ENCODE data around the gene CRAMP1. TPM values are rescaled to one million over a fixed set of nuclear protein-coding genes. Genes with fewer than 3 reads are reported as not detected.

CRAMP1 gene
- total RNA-seq, 1 experiment from 2014 or later: 28.8 TPM

DNA sequence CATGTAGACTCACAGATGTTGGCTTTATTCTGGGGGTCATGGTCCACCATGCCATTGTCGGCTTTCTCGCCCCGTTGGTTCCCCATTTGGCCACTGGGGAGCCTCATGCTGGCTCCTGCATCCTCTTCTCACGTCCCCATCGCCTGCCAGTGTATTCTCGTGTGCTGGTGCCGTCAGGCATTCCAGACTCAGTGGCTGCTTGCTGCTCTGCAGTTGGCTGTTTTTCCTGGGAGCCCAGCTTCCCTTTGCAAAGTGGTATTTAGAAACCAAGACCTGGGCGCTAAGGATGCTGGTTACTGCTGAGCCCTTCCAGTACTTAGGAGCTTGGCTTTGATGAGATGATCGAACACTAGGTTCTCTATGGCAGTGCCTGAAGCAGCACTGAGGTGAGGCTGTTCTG lies 19.1 kb downstream of the CRAMP1 start:
- CTCF ChIA-PET: no interaction called here
- no peaks in the 10 kb centered on the region for H3K9me3 ChIP-seq (ENCODE audit: control insufficient read depth, insufficient read depth, low read depth, low read length)
- no peaks in the 10 kb centered on the region for H3K27me3 ChIP-seq (ENCODE audit: control insufficient read depth, insufficient read depth, low read length)
- BruUV-seq (replicated peaks): no TSS peak
- in situ Hi-C loops (cut with HindIII; ENCODE audit: low pct_unique_long_range_greater_than_20kb, low sequenced_read_pairs) (no loop called here), intact Hi-C loops (cut with micrococcal nuclease; ENCODE audit: unreplicated experiment) (no loop called here)
- POLR2A ChIA-PET: no interaction called here
- DNase-seq (ENCODE audit: low read depth, low spot score): no peak
- no peak overlapping the region for H3K27ac ChIP-seq (ENCODE audit: low read length)
- H3K4me3 ChIP-seq (ENCODE audit: low read depth in 2 of 2, low read length in 2 of 2): no peak overlapping the region
- no peak for ATAC-seq
- TF ChIP-seq, protein P1, sequence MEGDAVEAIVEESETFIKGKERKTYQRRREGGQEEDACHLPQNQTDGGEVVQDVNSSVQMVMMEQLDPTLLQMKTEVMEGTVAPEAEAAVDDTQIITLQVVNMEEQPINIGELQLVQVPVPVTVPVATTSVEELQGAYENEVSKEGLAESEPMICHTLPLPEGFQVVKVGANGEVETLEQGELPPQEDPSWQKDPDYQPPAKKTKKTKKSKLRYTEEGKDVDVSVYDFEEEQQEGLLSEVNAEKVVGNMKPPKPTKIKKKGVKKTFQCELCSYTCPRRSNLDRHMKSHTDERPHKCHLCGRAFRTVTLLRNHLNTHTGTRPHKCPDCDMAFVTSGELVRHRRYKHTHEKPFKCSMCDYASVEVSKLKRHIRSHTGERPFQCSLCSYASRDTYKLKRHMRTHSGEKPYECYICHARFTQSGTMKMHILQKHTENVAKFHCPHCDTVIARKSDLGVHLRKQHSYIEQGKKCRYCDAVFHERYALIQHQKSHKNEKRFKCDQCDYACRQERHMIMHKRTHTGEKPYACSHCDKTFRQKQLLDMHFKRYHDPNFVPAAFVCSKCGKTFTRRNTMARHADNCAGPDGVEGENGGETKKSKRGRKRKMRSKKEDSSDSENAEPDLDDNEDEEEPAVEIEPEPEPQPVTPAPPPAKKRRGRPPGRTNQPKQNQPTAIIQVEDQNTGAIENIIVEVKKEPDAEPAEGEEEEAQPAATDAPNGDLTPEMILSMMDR (IDR thresholded peaks at IDR 0.05): no peak
- TF ChIP-seq TCF7L2 (IDR thresholded peaks at IDR 0.05; ENCODE audit: low read depth, low read length): no peak
- TF ChIP-seq, protein P2, sequence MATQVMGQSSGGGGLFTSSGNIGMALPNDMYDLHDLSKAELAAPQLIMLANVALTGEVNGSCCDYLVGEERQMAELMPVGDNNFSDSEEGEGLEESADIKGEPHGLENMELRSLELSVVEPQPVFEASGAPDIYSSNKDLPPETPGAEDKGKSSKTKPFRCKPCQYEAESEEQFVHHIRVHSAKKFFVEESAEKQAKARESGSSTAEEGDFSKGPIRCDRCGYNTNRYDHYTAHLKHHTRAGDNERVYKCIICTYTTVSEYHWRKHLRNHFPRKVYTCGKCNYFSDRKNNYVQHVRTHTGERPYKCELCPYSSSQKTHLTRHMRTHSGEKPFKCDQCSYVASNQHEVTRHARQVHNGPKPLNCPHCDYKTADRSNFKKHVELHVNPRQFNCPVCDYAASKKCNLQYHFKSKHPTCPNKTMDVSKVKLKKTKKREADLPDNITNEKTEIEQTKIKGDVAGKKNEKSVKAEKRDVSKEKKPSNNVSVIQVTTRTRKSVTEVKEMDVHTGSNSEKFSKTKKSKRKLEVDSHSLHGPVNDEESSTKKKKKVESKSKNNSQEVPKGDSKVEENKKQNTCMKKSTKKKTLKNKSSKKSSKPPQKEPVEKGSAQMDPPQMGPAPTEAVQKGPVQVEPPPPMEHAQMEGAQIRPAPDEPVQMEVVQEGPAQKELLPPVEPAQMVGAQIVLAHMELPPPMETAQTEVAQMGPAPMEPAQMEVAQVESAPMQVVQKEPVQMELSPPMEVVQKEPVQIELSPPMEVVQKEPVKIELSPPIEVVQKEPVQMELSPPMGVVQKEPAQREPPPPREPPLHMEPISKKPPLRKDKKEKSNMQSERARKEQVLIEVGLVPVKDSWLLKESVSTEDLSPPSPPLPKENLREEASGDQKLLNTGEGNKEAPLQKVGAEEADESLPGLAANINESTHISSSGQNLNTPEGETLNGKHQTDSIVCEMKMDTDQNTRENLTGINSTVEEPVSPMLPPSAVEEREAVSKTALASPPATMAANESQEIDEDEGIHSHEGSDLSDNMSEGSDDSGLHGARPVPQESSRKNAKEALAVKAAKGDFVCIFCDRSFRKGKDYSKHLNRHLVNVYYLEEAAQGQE (IDR thresholded peaks at IDR 0.05; ENCODE audit: insufficient read depth in 1 of 2, low read depth in 2 of 2, low read length in 1 of 2): no peak
- TF ChIP-seq POLR2AphosphoS5 (IDR thresholded peaks at IDR 0.05; ENCODE audit: low read depth, low read length): no peak
- no peak for TF ChIP-seq SIN3A (IDR thresholded peaks at IDR 0.05; ENCODE audit: borderline replicate concordance, insufficient read depth, low read depth, low read length)
- no peaks in the 10 kb centered on the region for H3K4me1 ChIP-seq (ENCODE audit: control insufficient read depth, insufficient read depth, low read length)
- H3K36me3 ChIP-seq (ENCODE audit: control insufficient read depth, insufficient read depth, low read length): peaks cover 2% of the 10 kb centered on the region; the same call in 1 of the 2 replicates

DNA sequence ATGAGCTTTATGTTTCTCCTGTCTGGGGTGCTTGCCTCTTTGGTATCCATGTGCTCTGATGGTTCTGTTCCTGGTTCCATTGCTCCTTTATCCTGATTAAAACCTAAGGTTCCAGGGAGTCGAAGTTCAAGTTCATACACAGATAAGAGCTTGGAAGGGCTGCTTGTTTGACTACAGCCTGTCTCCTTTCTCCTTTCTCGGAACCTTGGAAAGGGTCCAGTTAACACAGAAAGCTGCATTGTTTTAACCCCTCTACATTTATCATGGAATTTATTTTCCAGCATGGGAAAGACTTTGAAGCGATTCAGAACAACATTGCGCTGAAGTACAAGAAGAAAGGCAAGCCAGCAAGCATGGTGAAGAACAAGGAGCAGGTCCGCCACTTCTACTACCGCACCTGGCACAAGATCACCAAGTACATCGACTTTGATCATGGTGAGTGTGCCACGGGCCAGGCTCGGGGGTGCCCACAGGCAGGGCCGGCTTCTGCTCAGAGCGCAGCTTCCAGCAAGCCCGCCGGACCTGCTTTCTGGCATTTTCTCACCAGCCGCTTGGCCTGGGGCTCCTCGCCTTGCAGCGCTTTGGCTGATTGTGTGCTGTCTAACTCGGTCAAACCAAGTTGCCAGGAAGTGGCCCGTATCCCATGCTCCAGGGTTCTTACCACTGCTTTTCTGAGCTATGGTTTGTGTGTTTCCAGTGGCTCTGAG lies 19.9 kb downstream of the CRAMP1 start:
- Histone ChIP-seq H3K36me3 (ENCODE audit: control insufficient read depth, insufficient read depth, low read length) (peaks cover 2% of the 10 kb centered on the region; the same call in 1 of the 2 replicates), H3K4me1 (ENCODE audit: control insufficient read depth, insufficient read depth, low read length) (no peaks in the 10 kb centered on the region), H3K27ac (ENCODE audit: low read length) (no peak overlapping the region), H3K27me3 (ENCODE audit: control insufficient read depth, insufficient read depth, low read length) (no peaks in the 10 kb centered on the region), H3K4me3 (ENCODE audit: low read depth in 2 of 2, low read length in 2 of 2) (no peak overlapping the region), H3K9me3 (ENCODE audit: control insufficient read depth, insufficient read depth, low read depth, low read length) (no peaks in the 10 kb centered on the region)
- intact Hi-C loops (cut with micrococcal nuclease; ENCODE audit: unreplicated experiment) (no loop called here), in situ Hi-C loops (cut with HindIII; ENCODE audit: low pct_unique_long_range_greater_than_20kb, low sequenced_read_pairs) (no loop called here)
- ChIA-PET CTCF (no interaction called here), POLR2A (no interaction called here)
- DNase-seq (ENCODE audit: low read depth, low spot score) (no peak), ATAC-seq (no peak)
- BruUV-seq (replicated peaks): no TSS peak
- TF ChIP-seq SIN3A (IDR thresholded peaks at IDR 0.05; ENCODE audit: borderline replicate concordance, insufficient read depth, low read depth, low read length) (no peak), TCF7L2 (IDR thresholded peaks at IDR 0.05; ENCODE audit: low read depth, low read length) (no peak)
- TF ChIP-seq, protein P2 (IDR thresholded peaks at IDR 0.05; ENCODE audit: insufficient read depth in 1 of 2, low read depth in 2 of 2, low read length in 1 of 2): no peak
